ENCODE data around the gene TIMM29. TPM values are rescaled to one million over a fixed set of nuclear protein-coding genes. Genes with fewer than 3 reads are reported as not detected.
A peak's percentile ranks its signal among the peaks of the same experiment; 100 is the strongest.
"Not testable (repeated sequence)": the region's sequence is repeated elsewhere in the genome, so short reads cannot be mapped to it uniquely, and the experiment has no call there.

TIMM29 gene
- total RNA-seq, 4 donors from 2014 or later: 25.7 to 36.3 (median 33.0) TPM

GRCh38 chr19:10946958-10947657 is 18.5 kb downstream of the TIMM29 start:
- DNase-seq (ENCODE audit: low spot score in 2 of 2): no peak
- TF ChIP-seq POLR2AphosphoS5 (IDR thresholded peaks at IDR 0.05) (no peak), EP300 (IDR thresholded peaks at IDR 0.05) (no peak), CTCF (IDR thresholded peaks at IDR 0.05) (no peak), POLR2A (IDR thresholded peaks at IDR 0.05) (no peak)
- Histone ChIP-seq H3K27ac (no peak overlapping the region), H3K36me3 (no peaks in the 10 kb centered on the region), H3K4me3 (no peak overlapping the region), H3K9me3 (no peaks in the 10 kb centered on the region), H3K27me3 (no peaks in the 10 kb centered on the region), H3K4me1 (peaks cover 15% of the 10 kb centered on the region)
- WGBS: 56% methylated on average over 6 of the region's 6 CpGs

- Histone ChIP-seq H3K27ac (peak overlapping the region; percentile 78), H3K4me1 (peaks cover 20% of the 10 kb centered on the region), H3K27me3 (no peaks in the 10 kb centered on the region), H3K9me3 (no peaks in the 10 kb centered on the region), H3K4me3 (no peak overlapping the region), H3K36me3 (no peaks in the 10 kb centered on the region)
- WGBS: 70% methylated on average over 6 of the region's 6 CpGs
- no peak for DNase-seq (ENCODE audit: low spot score in 2 of 2)
- no peak for TF ChIP-seq POLR2A (IDR thresholded peaks at IDR 0.05)
- no peak for TF ChIP-seq EP300 (IDR thresholded peaks at IDR 0.05)
- no peak for TF ChIP-seq CTCF (IDR thresholded peaks at IDR 0.05)
- TF ChIP-seq POLR2AphosphoS5 (IDR thresholded peaks at IDR 0.05): no peak
Measured at GRCh38 chr19:10952809-10953208, 24.2 kb downstream of the TIMM29 start.

GRCh38 chr19:10959277-10959968 is 30.8 kb downstream of the TIMM29 start:
- Histone ChIP-seq H3K4me3 (peak overlapping the region; percentile 93), H3K4me1 (peaks cover 34% of the 10 kb centered on the region), H3K27ac (peak overlapping the region; percentile 94)
- 94% methylated on average over 19 of the region's 19 CpGs for WGBS
- not testable (repeated sequence) for DNase-seq (ENCODE audit: low spot score in 2 of 2); H3K36me3 ChIP-seq; H3K27me3 ChIP-seq; H3K9me3 ChIP-seq

- DNase-seq (ENCODE audit: low spot score in 2 of 2): peak; percentile 96 to 98
- peaks cover 34% of the 10 kb centered on the region for H3K4me1 ChIP-seq
- WGBS: under 1% methylated on average over 15 of the region's 100 CpGs
Measured at GRCh38 chr19:10960314-10961072, 31.9 kb downstream of the TIMM29 start, which contains the start of gene SMARCA4. SMARCA4 (plus strand) TSS chr19:10961030; CDS start chr19:10984152, 23,122 bp downstream.

DNA sequence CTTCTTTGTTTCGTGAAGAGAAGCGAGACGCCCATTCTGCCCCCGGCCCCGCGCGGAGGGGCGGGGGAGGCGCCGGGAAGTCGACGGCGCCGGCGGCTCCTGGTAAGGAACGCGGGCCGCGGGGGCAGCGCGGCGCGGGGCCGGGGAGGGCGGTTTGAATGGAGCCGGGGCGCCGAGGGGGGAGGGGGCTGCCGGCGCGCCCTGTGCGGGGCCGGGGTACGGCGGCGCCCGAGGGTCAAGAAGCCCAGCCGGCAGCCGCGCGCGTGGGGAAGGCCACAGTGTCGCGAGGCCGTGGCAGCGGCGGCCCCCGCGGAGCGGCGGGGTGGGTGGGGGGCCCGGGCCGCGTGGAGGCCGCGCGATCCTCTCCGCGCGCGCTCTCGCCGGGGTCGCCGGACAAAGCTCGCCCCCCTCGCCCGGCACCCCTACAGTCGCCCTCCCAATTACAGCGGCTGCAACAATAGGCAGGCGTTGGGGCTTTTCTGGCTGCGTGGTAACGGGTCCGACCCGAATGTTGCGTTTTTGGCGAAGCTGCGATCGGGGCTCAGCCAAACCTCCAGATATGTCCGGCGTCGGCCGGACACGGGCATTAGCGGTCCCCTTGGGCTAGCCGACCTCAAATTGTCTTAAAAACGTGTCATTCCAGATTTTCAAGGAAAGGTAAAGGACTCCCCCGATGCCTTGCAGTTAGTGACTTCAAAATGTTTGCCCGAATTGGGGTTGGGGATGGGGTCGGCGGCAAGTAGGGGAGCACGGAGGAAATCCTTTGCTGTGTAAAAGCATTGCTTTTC is 32.7 kb downstream of the TIMM29 start:
- WGBS: under 1% methylated on average over 31 of the region's 92 CpGs
- Histone ChIP-seq H3K4me1 (peaks cover 34% of the 10 kb centered on the region), H3K27ac (peak overlapping the region; percentile 94), H3K36me3 (no peaks in the 10 kb centered on the region), H3K4me3 (peak overlapping the region; percentile 93), H3K27me3 (no peaks in the 10 kb centered on the region), H3K9me3 (no peaks in the 10 kb centered on the region)
- TF ChIP-seq CTCF (IDR thresholded peaks at IDR 0.05) (no peak), EP300 (IDR thresholded peaks at IDR 0.05) (no peak), POLR2A (IDR thresholded peaks at IDR 0.05) (no peak), POLR2AphosphoS5 (IDR thresholded peaks at IDR 0.05) (no peak)
- no peak for DNase-seq (ENCODE audit: low spot score in 2 of 2)

More at GRCh38 chr19:10960314-10961072, 31.9 kb downstream of the TIMM29 start, which contains the start of gene SMARCA4:
- TF ChIP-seq POLR2A (IDR thresholded peaks at IDR 0.05) (peak in 1 of 2 donors; percentile 92), POLR2AphosphoS5 (IDR thresholded peaks at IDR 0.05) (peak; percentile 61 to 87 (median 82)), EP300 (IDR thresholded peaks at IDR 0.05) (no peak)
- Histone ChIP-seq H3K27me3 (no peaks in the 10 kb centered on the region), H3K36me3 (no peaks in the 10 kb centered on the region), H3K27ac (peak within 1 kb of the TSS; percentile 94), H3K9me3 (no peaks in the 10 kb centered on the region), H3K4me3 (peak within 1 kb of the TSS; percentile 93)

Data from suprapubic skin (tissue), 4 donors.